Measurements from ENCODE around the gene PCGF2. TPM values are rescaled to one million over a fixed set of nuclear protein-coding genes. Genes with fewer than 3 reads are reported as not detected.

The PCGF2 gene
- polyA plus RNA-seq, 3 donors, result 0.60 TPM; not detected in 2

DNA sequence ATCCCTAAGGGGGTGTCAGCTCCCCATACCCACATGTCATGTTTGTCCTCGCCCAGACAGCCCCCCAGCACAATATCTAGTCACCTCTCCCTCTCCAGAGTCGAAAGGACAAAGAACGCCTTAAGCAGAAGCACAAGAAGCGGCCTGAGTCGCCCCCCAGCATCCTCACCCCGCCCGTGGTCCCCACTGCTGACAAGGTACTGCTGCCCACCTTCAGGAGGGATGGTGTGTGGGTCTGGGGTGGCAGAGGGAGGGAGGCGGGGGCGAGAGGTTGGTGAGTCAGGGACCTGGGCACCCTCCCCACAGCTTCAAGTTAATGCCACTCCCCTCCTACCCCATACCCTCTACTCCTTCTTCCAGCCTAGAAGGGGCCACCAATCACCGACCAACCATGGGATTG, 35.5 kb downstream of the PCGF2 start:
- Mint-ChIP-seq H3K4me3 (no peak overlapping the region), H3K36me3 (peaks cover 61 to 66% of the 10 kb centered on the region in 2 donors)
- no peaks in the 10 kb centered on the region for H3K4me1 ChIP-seq (ENCODE audit: control insufficient read depth in 1 of 2, insufficient read depth in 2 of 2, low read length in 2 of 2)

DNA sequence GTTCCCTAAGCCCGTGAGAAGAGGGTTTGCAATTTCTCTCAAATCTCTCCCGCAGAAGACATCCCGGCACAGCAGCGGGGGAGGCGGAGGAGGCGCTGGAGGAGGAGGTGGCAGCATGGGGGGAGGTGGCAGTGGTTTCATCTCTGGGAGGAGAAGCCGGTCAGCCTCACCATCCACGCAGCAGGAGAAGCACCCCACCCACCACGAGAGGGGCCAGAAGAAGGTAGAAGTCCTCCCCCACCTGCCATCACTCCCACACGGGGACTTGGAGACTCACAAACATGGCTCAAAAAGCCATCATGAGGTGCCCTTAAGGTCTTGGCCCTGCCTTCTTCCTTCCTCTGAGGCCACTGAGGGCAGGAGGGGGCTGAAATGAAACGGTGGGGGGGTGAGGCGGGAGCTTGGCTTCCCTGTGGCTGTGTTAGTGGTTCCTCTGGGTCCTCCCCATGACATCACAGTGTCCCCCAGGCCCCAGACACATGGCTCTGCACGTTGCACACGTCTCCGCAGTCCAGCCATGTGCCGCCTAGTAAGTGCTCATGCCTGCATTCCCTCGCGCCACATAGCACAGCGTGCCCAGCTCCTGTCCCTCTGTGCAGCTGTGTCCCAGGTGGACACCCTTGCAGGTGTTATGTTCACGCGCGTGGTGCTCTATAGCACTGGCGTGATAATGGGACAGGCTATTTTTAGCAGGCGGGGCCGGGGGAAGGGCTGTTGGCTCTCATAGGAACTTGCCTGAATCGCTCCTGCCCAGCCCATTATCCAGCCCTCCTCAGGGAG, 36.2 kb downstream of the PCGF2 start:
- Histone ChIP-seq H3K4me3 (replicated peaks in 1 of 3; ENCODE audit: low read depth in 2 of 3, low read length in 3 of 3) (no peak overlapping the region), H2AFZ (ENCODE audit: insufficient read depth, low read depth, low read length, poor library complexity, severe bottlenecking) (no peak overlapping the region), H3K79me2 (ENCODE audit: insufficient read depth, low read length) (peaks cover 8% of the 10 kb centered on the region), H3K36me3 (replicated peaks in 1 of 2; ENCODE audit: control insufficient read depth in 1 of 2, insufficient read depth in 2 of 2, low read length in 2 of 2) (peaks cover 42 to 72% of the 10 kb centered on the region in 2 donors), H3K4me1 (ENCODE audit: control insufficient read depth in 1 of 2, insufficient read depth in 2 of 2, low read length in 2 of 2) (peaks cover under 1 to 5% of the 10 kb centered on the region in 2 donors), H3K4me2 (replicated peaks; ENCODE audit: extremely low read depth, low read length, poor library complexity, severe bottlenecking) (no peak overlapping the region), H4K20me1 (ENCODE audit: insufficient read depth, low read length) (peaks cover 15% of the 10 kb centered on the region), H3K27me3 (ENCODE audit: control insufficient read depth in 2 of 2, insufficient read depth in 2 of 2, low read length in 2 of 2) (no peaks in the 10 kb centered on the region), H3K27ac (ENCODE audit: low read depth in 1 of 2, low read length in 2 of 2) (no peak overlapping the region), H3K9ac (ENCODE audit: insufficient read depth, low read length, poor library complexity, severe bottlenecking) (no peak overlapping the region), H3K9me3 (replicated peaks in 1 of 2; ENCODE audit: control insufficient read depth in 1 of 2, insufficient read depth in 1 of 2, low read length in 2 of 2) (no peaks in the 10 kb centered on the region)
- no peak for DNase-seq
- peaks cover 61 to 67% of the 10 kb centered on the region in 2 donors for H3K36me3 Mint-ChIP-seq
- WGBS (ENCODE audit: insufficient coverage), result 71% methylated on average over 13 of the region's 26 CpGs
- H3K4me1 Mint-ChIP-seq, result peaks cover 26% of the 10 kb centered on the region
- H3K4me3 Mint-ChIP-seq, result no peak overlapping the region
- H3K27ac Mint-ChIP-seq, result peak overlapping the region in 1 of 7 donors; percentile 37
- peaks cover 0 to 12% (median 0%) of the 10 kb centered on the region in 3 donors for H3K27me3 Mint-ChIP-seq (ENCODE audit: low read depth in 3 of 3)
- peaks cover 0 to 1% (median 0%) of the 10 kb centered on the region in 7 donors for H3K9me3 Mint-ChIP-seq
- intact Hi-C loops (cut with micrococcal nuclease), result no loop called here
- TF ChIP-seq CTCF (IDR thresholded peaks at IDR 0.05), result no peak

More for the DNA sequence above, 35.5 kb downstream of the PCGF2 start:
- 100% methylated on average over 1 of the region's 10 CpGs for WGBS (ENCODE audit: insufficient coverage)
- H3K4me3 ChIP-seq (replicated peaks in 1 of 3; ENCODE audit: low read depth in 2 of 3, low read length in 3 of 3), result no peak overlapping the region
- H3K27ac ChIP-seq (ENCODE audit: low read depth in 1 of 2, low read length in 2 of 2), result no peak overlapping the region
- Mint-ChIP-seq H3K4me1 (peaks cover 21% of the 10 kb centered on the region), H3K27me3 (ENCODE audit: low read depth in 3 of 3) (peaks cover 0 to 12% (median 0%) of the 10 kb centered on the region in 3 donors), H3K9me3 (no peaks in the 10 kb centered on the region), H3K27ac (peak overlapping the region in 1 of 7 donors; percentile 37)
- H3K9me3 ChIP-seq (replicated peaks in 1 of 2; ENCODE audit: control insufficient read depth in 1 of 2, insufficient read depth in 1 of 2, low read length in 2 of 2), result no peaks in the 10 kb centered on the region
- H4K20me1 ChIP-seq (ENCODE audit: insufficient read depth, low read length), result peaks cover 9% of the 10 kb centered on the region
- intact Hi-C loops (cut with micrococcal nuclease), result no loop called here
- no peaks in the 10 kb centered on the region for H3K27me3 ChIP-seq (ENCODE audit: control insufficient read depth in 2 of 2, insufficient read depth in 2 of 2, low read length in 2 of 2)
- no peak overlapping the region for H3K9ac ChIP-seq (ENCODE audit: insufficient read depth, low read length, poor library complexity, severe bottlenecking)
- no peak overlapping the region for H2AFZ ChIP-seq (ENCODE audit: insufficient read depth, low read depth, low read length, poor library complexity, severe bottlenecking)
- H3K36me3 ChIP-seq (replicated peaks in 1 of 2; ENCODE audit: control insufficient read depth in 1 of 2, insufficient read depth in 2 of 2, low read length in 2 of 2), result peaks cover 48 to 78% of the 10 kb centered on the region in 2 donors
- H3K4me2 ChIP-seq (replicated peaks; ENCODE audit: extremely low read depth, low read length, poor library complexity, severe bottlenecking), result no peak overlapping the region
- DNase-seq, result no peak
- no peak for TF ChIP-seq CTCF (IDR thresholded peaks at IDR 0.05)
- H3K79me2 ChIP-seq (ENCODE audit: insufficient read depth, low read length), result peaks cover 3% of the 10 kb centered on the region
